Measurements from ENCODE around the gene COL11A2. TPM values are rescaled to one million over a fixed set of nuclear protein-coding genes. Genes with fewer than 3 reads are reported as not detected.

Gene COL11A2
- total RNA-seq, 1 experiment from 2014 or later = 0.91 TPM

GRCh38 chr6:33168639-33169038, 23.6 kb downstream of the COL11A2 start:
- DNase-seq (ENCODE audit: unreplicated experiment) = no peak
- POLR2A ChIA-PET = no interaction called here
- BruUV-seq (replicated peaks) = no TSS peak

GRCh38 chr6:33168284-33168601, 24.0 kb downstream of the COL11A2 start:
- intact Hi-C loops (cut with micrococcal nuclease) = no loop called here
- H3K4me1 Mint-ChIP-seq (ENCODE audit: insufficient read depth, unreplicated experiment) = no peaks in the 10 kb centered on the region
- TF ChIP-seq CTCF (IDR thresholded peaks at IDR 0.05; ENCODE audit: unreplicated experiment) = no peak
- no peak overlapping the region for H3K4me3 Mint-ChIP-seq (ENCODE audit: unreplicated experiment)
- H3K36me3 Mint-ChIP-seq (ENCODE audit: insufficient read depth, unreplicated experiment) = no peaks in the 10 kb centered on the region
- BruUV-seq (replicated peaks) = no TSS peak
- ChIA-PET POLR2A (no interaction called here), CTCF (interaction anchor here (0.9 to 1.0 kb wide), 2 partner anchors 19 to 20 kb away, joined by 5 to 6 read pairs; no protein-coding TSS in a partner anchor)
- no peak for DNase-seq (ENCODE audit: unreplicated experiment)
- H3K9me3 Mint-ChIP-seq (ENCODE audit: unreplicated experiment) = no peaks in the 10 kb centered on the region
- H3K27me3 Mint-ChIP-seq (ENCODE audit: insufficient read depth, unreplicated experiment) = peaks cover 12% of the 10 kb centered on the region
- no peak overlapping the region for H3K27ac Mint-ChIP-seq (ENCODE audit: low read depth, unreplicated experiment)

More at GRCh38 chr6:33168639-33169038, 23.6 kb downstream of the COL11A2 start:
- H3K9me3 Mint-ChIP-seq (ENCODE audit: unreplicated experiment) = no peaks in the 10 kb centered on the region
- H3K36me3 Mint-ChIP-seq (ENCODE audit: insufficient read depth, unreplicated experiment) = no peaks in the 10 kb centered on the region
- intact Hi-C loops (cut with micrococcal nuclease) = no loop called here
- no peak overlapping the region for H3K4me3 Mint-ChIP-seq (ENCODE audit: unreplicated experiment)
- H3K4me1 Mint-ChIP-seq (ENCODE audit: insufficient read depth, unreplicated experiment) = no peaks in the 10 kb centered on the region
- CTCF ChIA-PET = interaction anchor here (0.9 to 1.0 kb wide), 2 partner anchors 20 to 21 kb away, joined by 5 to 6 read pairs; no protein-coding TSS in a partner anchor
- no peak for TF ChIP-seq CTCF (IDR thresholded peaks at IDR 0.05; ENCODE audit: unreplicated experiment)
- peaks cover 12% of the 10 kb centered on the region for H3K27me3 Mint-ChIP-seq (ENCODE audit: insufficient read depth, unreplicated experiment)
- H3K27ac Mint-ChIP-seq (ENCODE audit: low read depth, unreplicated experiment) = no peak overlapping the region

GRCh38 chr6:33167374-33168283, 24.6 kb downstream of the COL11A2 start:
- no TSS peak for BruUV-seq (replicated peaks)
- intact Hi-C loops (cut with micrococcal nuclease) = no loop called here
- Mint-ChIP-seq H3K36me3 (ENCODE audit: insufficient read depth, unreplicated experiment) (peaks cover under 1% of the 10 kb centered on the region), H3K4me1 (ENCODE audit: insufficient read depth, unreplicated experiment) (no peaks in the 10 kb centered on the region), H3K4me3 (ENCODE audit: unreplicated experiment) (no peak overlapping the region), H3K9me3 (ENCODE audit: unreplicated experiment) (no peaks in the 10 kb centered on the region), H3K27ac (ENCODE audit: low read depth, unreplicated experiment) (no peak overlapping the region), H3K27me3 (ENCODE audit: insufficient read depth, unreplicated experiment) (peaks cover 12% of the 10 kb centered on the region)
- no peak for TF ChIP-seq CTCF (IDR thresholded peaks at IDR 0.05; ENCODE audit: unreplicated experiment)
- ChIA-PET CTCF (interaction anchor here (0.9 to 1.0 kb wide), 2 partner anchors 19 to 20 kb away, joined by 5 to 6 read pairs; no protein-coding TSS in a partner anchor), POLR2A (no interaction called here)
- DNase-seq (ENCODE audit: unreplicated experiment) = no peak

GRCh38 chr6:33166811-33167210, 25.5 kb downstream of the COL11A2 start:
- POLR2A ChIA-PET = no interaction called here
- no peaks in the 10 kb centered on the region for H3K9me3 Mint-ChIP-seq (ENCODE audit: unreplicated experiment)
- CTCF ChIA-PET = no interaction called here

More at GRCh38 chr6:33166811-33167210, 25.5 kb downstream of the COL11A2 start:
- Mint-ChIP-seq H3K4me3 (ENCODE audit: unreplicated experiment) (no peak overlapping the region), H3K4me1 (ENCODE audit: insufficient read depth, unreplicated experiment) (peaks cover 5% of the 10 kb centered on the region), H3K27me3 (ENCODE audit: insufficient read depth, unreplicated experiment) (peaks cover 12% of the 10 kb centered on the region), H3K27ac (ENCODE audit: low read depth, unreplicated experiment) (no peak overlapping the region), H3K36me3 (ENCODE audit: insufficient read depth, unreplicated experiment) (peaks cover 6% of the 10 kb centered on the region)
- no peak for TF ChIP-seq CTCF (IDR thresholded peaks at IDR 0.05; ENCODE audit: unreplicated experiment)
- BruUV-seq (replicated peaks) = no TSS peak
- DNase-seq (ENCODE audit: unreplicated experiment) = no peak
- intact Hi-C loops (cut with micrococcal nuclease) = no loop called here

Measured in MCF 10A (cell line).